Stomach (tissue), 9 donors: ENCODE measurements around the gene CCSAP. TPM values are rescaled to one million over a fixed set of nuclear protein-coding genes. Genes with fewer than 3 reads are reported as not detected.

ENCODE experiments used
- DNase-seq, 2 donors: peaks; one replicate each; pipeline versions ENCODE4 v3.0.0 to v3.0.0-alpha.2; 2013 to 2019
- H3K27ac ChIP-seq, 5 donors: fragments of 200-600 bp in 4 of 5; sonication (generic) in 4 of 5; one replicate each; pipeline ENCODE4 v1.5.1; 2013 to 2019; ENCODE audit warnings: mild to moderate bottlenecking in 1 of 5, moderate library complexity in 1 of 5
- H3K27me3 ChIP-seq, 3 donors: fragments of 200-600 bp; sonication (generic); one replicate each; pipeline ENCODE4 v1.5.1; 2017 to 2019; ENCODE audit warnings: mixed run types in 1 of 3
- H3K36me3 ChIP-seq, 4 donors: fragments of 200-600 bp; sonication (generic); 1 replicate in 3 of 4; 2 replicates in 1 of 4; pipeline ENCODE4 v1.5.1; 2016 to 2019
- H3K4me1 ChIP-seq, 4 donors: fragments of 200-600 bp; sonication (generic); one replicate each; pipeline ENCODE4 v1.5.1; 2016 to 2019
- H3K4me3 ChIP-seq, 4 donors: fragments of 200-600 bp; sonication (generic) in 3 of 4; one replicate each; pipeline ENCODE4 v1.5.1; 2016 to 2019; ENCODE audit warnings: mild to moderate bottlenecking in 1 of 4
- H3K9me3 ChIP-seq, 4 donors: fragments of 200-600 bp; sonication (generic); one replicate each; pipeline ENCODE4 v1.5.1; 2016 to 2019
- CTCF ChIP-seq, 7 experiments: fragments of 450-650 bp in 4 of 7; fragments of 200-600 bp in 3 of 7; sonication (generic) in 3 of 7; IDR thresholded peaks; one replicate each; pipeline ENCODE4 v1.5.1; 2016 to 2019; ENCODE audit warnings: antibody characterized with exemption in 7 of 7, control low read depth in 2 of 7, mild to moderate bottlenecking in 1 of 7
- EP300 ChIP-seq: sonication (generic); formaldehyde crosslinking; IDR thresholded peaks from one replicate; pipeline ENCODE4 v1.6.1; 2017; ENCODE audit warnings: antibody characterized with exemption
- POLR2A ChIP-seq, 4 donors: fragments of 450-650 bp; IDR thresholded peaks; one replicate each; pipeline ENCODE4 v1.6.1; 2016; ENCODE audit warnings: antibody characterized with exemption in 4 of 4, control low read depth in 2 of 4, mild to moderate bottlenecking in 1 of 4, moderate library complexity in 1 of 4
- POLR2AphosphoS5 ChIP-seq, 3 donors: sonication (generic); formaldehyde crosslinking; IDR thresholded peaks; one replicate each; pipeline ENCODE4 v1.6.1; 2016; ENCODE audit warnings: antibody characterized with exemption in 3 of 3
- WGBS, 5 donors: extraction: QIAGEN DNeasy Blood & Tissue Kit in 3 of 5; methylation state at CpG; one replicate each; pipeline versions ENCODE4 v1.1.5 to v1.1.7; 2013 to 2018; 5-methylcytosine and 5-hydroxymethylcytosine counted together
- intact Hi-C: fragments of 100-400 bp; cut with DNase I; formaldehyde crosslinking; loops from one replicate; pipeline ENCODE4 v1.15.1; 2023; ENCODE audit warnings: low total_unique reads
- polyA plus RNA-seq, 3 donors: library from polyadenylated mRNA; stranded (reverse); fragments of 200-250 nt; gene quantifications; one replicate each; pipeline ENCODE4 v1.2.3, GENCODE V29; 2013
- total RNA-seq, 5 donors: library from RNA; depleted of rRNA; stranded (reverse); fragments of >200 nt; gene quantifications; one replicate each; pipeline versions ENCODE4 v1.1.0 to v1.2.3, GENCODE V29; 2014 to 2016
- donor health status: healthy with polysubstance abuse.
- donor health status: Bipolar disorder and iron deficiency.
- donor health status: healthy.

CCSAP gene
- total and polyA plus RNA-seq, 8 donors = 0.61 to 10.5 (median 3.4) TPM

GRCh38 chr1:229341774-229342655, 832 bp downstream of the CCSAP start:
- intact Hi-C loops = loop anchor here (10.0 kb wide), 1 partner anchor 67 kb away; the partner anchor contains the start of gene RAB4A
- peaks cover 7 to 51% (median 30%) of the 10 kb centered on the region in 4 donors for H3K4me1 ChIP-seq
- H3K27me3 ChIP-seq = peaks cover 0 to 27% (median 0%) of the 10 kb centered on the region in 3 donors
- no peaks in the 10 kb centered on the region for H3K9me3 ChIP-seq
- peak in 1 of 3 donors; percentile 70 for TF ChIP-seq POLR2AphosphoS5 (IDR thresholded peaks at IDR 0.05)
- TF ChIP-seq POLR2A (IDR thresholded peaks at IDR 0.05) = no peak
- H3K36me3 ChIP-seq = no peaks in the 10 kb centered on the region
- DNase-seq = peak; percentile 89 to 94
- H3K4me3 ChIP-seq = peak overlapping the region; percentile 82 to 98 (median 96)
- H3K27ac ChIP-seq = peak overlapping the region; percentile 85 to 95 (median 94)
- WGBS, 5 donors = 0 to 1% (median 1%) methylated on average over 37 to 103 of the region's 103 CpGs

GRCh38 chr1:229340496-229340895, 2.4 kb downstream of the CCSAP start:
- no peak overlapping the region for H3K27ac ChIP-seq
- intact Hi-C loops = loop anchor here (10.0 kb wide), 1 partner anchor 66 kb away; the partner anchor contains the start of gene RAB4A

GRCh38 chr1:229339520-229339919, 3.3 kb downstream of the CCSAP start:
- 86 to 96% (median 92%) methylated on average over 3 of the region's 3 CpGs for WGBS, 5 donors
- peaks cover 0 to 11% (median 3%) of the 10 kb centered on the region in 4 donors for H3K36me3 ChIP-seq
- H3K27ac ChIP-seq = no peak overlapping the region
- TF ChIP-seq POLR2A (IDR thresholded peaks at IDR 0.05) (no peak), CTCF (IDR thresholded peaks at IDR 0.05) (no peak), POLR2AphosphoS5 (IDR thresholded peaks at IDR 0.05) (no peak), EP300 (no peak)
- no peak overlapping the region for H3K4me3 ChIP-seq
- no peak for DNase-seq
- peaks cover 0 to 9% (median 0%) of the 10 kb centered on the region in 3 donors for H3K27me3 ChIP-seq
- intact Hi-C loops = no loop called here
- peaks cover 7 to 51% (median 30%) of the 10 kb centered on the region in 4 donors for H3K4me1 ChIP-seq
- H3K9me3 ChIP-seq = peaks cover 0 to 2% (median 0%) of the 10 kb centered on the region in 4 donors

More at GRCh38 chr1:229340496-229340895, 2.4 kb downstream of the CCSAP start:
- no peak for TF ChIP-seq EP300
- TF ChIP-seq CTCF (IDR thresholded peaks at IDR 0.05) = no peak
- no peak for TF ChIP-seq POLR2A (IDR thresholded peaks at IDR 0.05)
- TF ChIP-seq POLR2AphosphoS5 (IDR thresholded peaks at IDR 0.05) = no peak
- H3K27me3 ChIP-seq = peaks cover 0 to 11% (median 0%) of the 10 kb centered on the region in 3 donors
- no peaks in the 10 kb centered on the region for H3K9me3 ChIP-seq
- WGBS, 5 donors = 82 to 89% (median 85%) methylated on average over 6 of the region's 6 CpGs
- peaks cover 0 to 3% (median 1%) of the 10 kb centered on the region in 4 donors for H3K36me3 ChIP-seq
- DNase-seq = no peak
- H3K4me3 ChIP-seq = no peak overlapping the region
- H3K4me1 ChIP-seq = peaks cover 7 to 51% (median 30%) of the 10 kb centered on the region in 4 donors

GRCh38 chr1:229339086-229339485, 3.8 kb downstream of the CCSAP start:
- Histone ChIP-seq H3K36me3 (peaks cover 0 to 11% (median 3%) of the 10 kb centered on the region in 4 donors), H3K4me3 (no peak overlapping the region), H3K27ac (no peak overlapping the region), H3K4me1 (peaks cover 7 to 50% (median 29%) of the 10 kb centered on the region in 4 donors), H3K27me3 (peaks cover 0 to 5% (median 0%) of the 10 kb centered on the region in 3 donors), H3K9me3 (peaks cover 0 to 6% (median 2%) of the 10 kb centered on the region in 4 donors)
- no peak for DNase-seq
- intact Hi-C loops = no loop called here
- 84 to 94% (median 94%) methylated on average over 4 of the region's 4 CpGs for WGBS, 5 donors
- TF ChIP-seq CTCF (IDR thresholded peaks at IDR 0.05) = no peak
- TF ChIP-seq EP300 = no peak
- TF ChIP-seq POLR2A (IDR thresholded peaks at IDR 0.05) = no peak
- TF ChIP-seq POLR2AphosphoS5 (IDR thresholded peaks at IDR 0.05) = no peak
